ENCODE measurements around the gene EFCAB6. TPM values are rescaled to one million over a fixed set of nuclear protein-coding genes. Genes with fewer than 3 reads are reported as not detected.

EFCAB6 gene
- total and polyA plus RNA-seq, 10 of the 15 experiments (the other 5 are each of a cell fraction or from before 2014, with no cell fraction given): 0.05 to 0.42 (median 0.19) TPM

- FAIRE-seq (no peak), ATAC-seq (no peak), DNase-seq (ENCODE audit: low read depth, low spot score) (no peak)
- no peaks in the 10 kb centered on the region for H3K36me3 ChIP-seq (ENCODE audit: control insufficient read depth in 2 of 2, insufficient read depth in 2 of 2, low read length in 1 of 2)
- no peaks in the 10 kb centered on the region for H4K20me1 ChIP-seq (ENCODE audit: control insufficient read depth, insufficient read depth)
- no TSS peak for BruUV-seq (replicated peaks)
- no peak overlapping the region for H3K4me2 ChIP-seq (ENCODE audit: control insufficient read depth, insufficient read depth)
- SMC1A ChIA-PET (ENCODE audit: uncharacterized antibody, unreplicated experiment): no interaction called here
- WGBS (ENCODE audit: insufficient coverage, insufficient replicate concordance, low lambda C conversion rate, missing lambda C conversion rate): 1% methylated on average over 11 of the region's 11 CpGs
- H3K79me2 ChIP-seq (ENCODE audit: control insufficient read depth, insufficient read depth, low read length): no peaks in the 10 kb centered on the region
- H3K4me3 ChIP-seq: no peak overlapping the region
- TF ChIP-seq ESRRA (IDR thresholded peaks at IDR 0.05; ENCODE audit: low read length) (no peak), ZSCAN29 (IDR thresholded peaks at IDR 0.05) (no peak), YBX1 (IDR thresholded peaks at IDR 0.05) (no peak), BMI1 (IDR thresholded peaks at IDR 0.05; ENCODE audit: borderline replicate concordance) (no peak), ZNF217 (IDR thresholded peaks at IDR 0.05) (no peak)
- CTCF ChIA-PET: no interaction called here
- in situ Hi-C loops (cut with MboI): no loop called here
- no peaks in the 10 kb centered on the region for H3K9me3 ChIP-seq (replicated peaks; ENCODE audit: control insufficient read depth, insufficient read depth, low read length)
- no peak overlapping the region for H3K9ac ChIP-seq (ENCODE audit: control insufficient read depth, insufficient read depth, low read length)
- RAD21 ChIA-PET (ENCODE audit: unreplicated experiment): interaction anchor here (0.6 kb wide), 1 partner anchor 46 kb away, joined by 3 read pairs; the partner anchor contains the start of gene EFCAB6
- H3K27ac ChIP-seq (ENCODE audit: control insufficient read depth, insufficient read depth): no peak overlapping the region
- no peaks in the 10 kb centered on the region; a peak in 1 of 4 replicates for H3K27me3 ChIP-seq (replicated peaks in 1 of 2; ENCODE audit: control insufficient read depth in 2 of 2, insufficient read depth in 2 of 2, low read length in 1 of 2)
- H3K4me1 ChIP-seq (ENCODE audit: control insufficient read depth, insufficient read depth, low read length): no peaks in the 10 kb centered on the region
- intact Hi-C loops (cut with micrococcal nuclease; ENCODE audit: unreplicated experiment): no loop called here
- H2AFZ ChIP-seq (ENCODE audit: control insufficient read depth, low read depth, low read length): no peak overlapping the region
- POLR2A ChIA-PET: no interaction called here
These were observed 46.2 kb upstream of the EFCAB6 start for GRCh38 chr22:43858156-43858895.

DNA sequence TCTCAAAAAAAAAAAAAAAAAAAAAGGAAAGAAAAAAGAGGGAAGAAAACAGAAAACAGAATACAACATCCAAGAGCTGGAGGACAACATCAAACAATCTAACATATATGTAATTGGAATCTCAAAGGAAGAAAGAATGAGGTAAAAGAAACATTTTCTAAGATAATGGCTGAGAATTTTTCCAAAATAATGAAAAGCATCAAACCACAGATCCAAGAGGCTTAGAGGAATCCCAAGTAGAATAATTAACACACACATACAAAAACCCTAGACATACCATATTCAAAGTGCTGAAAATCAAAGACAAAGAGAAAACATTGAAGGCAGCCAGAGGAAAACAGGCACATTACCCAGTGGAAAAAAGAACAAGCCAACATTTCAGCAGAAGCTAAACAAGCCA, 45.3 kb upstream of the EFCAB6 start:
- FAIRE-seq (no peak), ATAC-seq (no peak), DNase-seq (ENCODE audit: low read depth, low spot score) (no peak)
- no peak overlapping the region for H3K4me3 ChIP-seq
- H3K9me3 ChIP-seq (replicated peaks; ENCODE audit: control insufficient read depth, insufficient read depth, low read length): no peaks in the 10 kb centered on the region
- no peak overlapping the region for H3K9ac ChIP-seq (ENCODE audit: control insufficient read depth, insufficient read depth, low read length)
- SMC1A ChIA-PET (ENCODE audit: uncharacterized antibody, unreplicated experiment): no interaction called here
- no peaks in the 10 kb centered on the region for H3K36me3 ChIP-seq (ENCODE audit: control insufficient read depth in 2 of 2, insufficient read depth in 2 of 2, low read length in 1 of 2)
- peaks cover 0 to 1% of the 10 kb centered on the region in 2 experiments; a peak in 3 of 4 replicates for H3K27me3 ChIP-seq (replicated peaks in 1 of 2; ENCODE audit: control insufficient read depth in 2 of 2, insufficient read depth in 2 of 2, low read length in 1 of 2)
- RAD21 ChIA-PET (ENCODE audit: unreplicated experiment): no interaction called here
- no peaks in the 10 kb centered on the region for H4K20me1 ChIP-seq (ENCODE audit: control insufficient read depth, insufficient read depth)
- no peak overlapping the region for H3K27ac ChIP-seq (ENCODE audit: control insufficient read depth, insufficient read depth)
- CTCF ChIA-PET: no interaction called here
- no peak overlapping the region for H3K4me2 ChIP-seq (ENCODE audit: control insufficient read depth, insufficient read depth)
- in situ Hi-C loops (cut with MboI) (no loop called here), intact Hi-C loops (cut with micrococcal nuclease; ENCODE audit: unreplicated experiment) (no loop called here)
- no peaks in the 10 kb centered on the region for H3K4me1 ChIP-seq (ENCODE audit: control insufficient read depth, insufficient read depth, low read length)
- no TSS peak for BruUV-seq (replicated peaks)
- H2AFZ ChIP-seq (ENCODE audit: control insufficient read depth, low read depth, low read length): no peak overlapping the region
- H3K79me2 ChIP-seq (ENCODE audit: control insufficient read depth, insufficient read depth, low read length): no peaks in the 10 kb centered on the region
- POLR2A ChIA-PET: no interaction called here
- no peak for TF ChIP-seq NFIC (IDR thresholded peaks at IDR 0.05; ENCODE audit: low read depth, low read length)
- TF ChIP-seq ZSCAN29 (IDR thresholded peaks at IDR 0.05): no peak
- TF ChIP-seq IKZF2 (IDR thresholded peaks at IDR 0.05): no peak
- TF ChIP-seq CTCF (IDR thresholded peaks at IDR 0.05 in 2 of 3, conservative IDR thresholded peaks at IDR 0.05 in 1 of 3; ENCODE audit: control insufficient read depth in 2 of 3, extremely low read depth in 1 of 3, insufficient read depth in 1 of 3, low read depth in 3 of 3, low read length in 3 of 3): no peak
- no peak for TF ChIP-seq CBX3 (IDR thresholded peaks at IDR 0.05; ENCODE audit: borderline replicate concordance, low read depth)
- TF ChIP-seq NR2F1 (conservative IDR thresholded peaks at IDR 0.05): no peak
- no peak for TF ChIP-seq MTA3 (IDR thresholded peaks at IDR 0.05; ENCODE audit: borderline replicate concordance, low read length)
- no peak for TF ChIP-seq DPF2 (IDR thresholded peaks at IDR 0.05)
- TF ChIP-seq RB1 (IDR thresholded peaks at IDR 0.05; ENCODE audit: borderline replicate concordance): no peak
- no peak for TF ChIP-seq ZNF622 (IDR thresholded peaks at IDR 0.05)
- TF ChIP-seq EZH2 (IDR thresholded peaks at IDR 0.05; ENCODE audit: borderline replicate concordance, control insufficient read depth, low read depth, low read length): no peak
- no peak for TF ChIP-seq ZNF24 (IDR thresholded peaks at IDR 0.05)
- TF ChIP-seq CBFB (IDR thresholded peaks at IDR 0.05; ENCODE audit: low read depth): no peak
- no peak for TF ChIP-seq GABPA (IDR thresholded peaks at IDR 0.05; ENCODE audit: low read depth)
- TF ChIP-seq SIN3A (IDR thresholded peaks at IDR 0.05; ENCODE audit: low read depth, low read length): no peak

All from GM12878 (cell line).